HEK293T (cell line): ENCODE data around the gene LUC7L2.

Source experiments
- ARNT ChIP-seq: fragments of 450-650 bp; IDR thresholded peaks from 2 replicates; pipeline ENCODE4 v1.6.1; 2017; ENCODE audit warnings: mild to moderate bottlenecking
- BHLHE40 ChIP-seq: fragments of 450-650 bp; IDR thresholded peaks from 2 replicates; pipeline ENCODE4 v1.6.1; 2016; ENCODE audit warnings: mild to moderate bottlenecking, moderate library complexity, borderline replicate concordance
- ELF4 ChIP-seq: fragments of 450-650 bp; IDR thresholded peaks from 2 replicates; pipeline ENCODE4 v1.6.1; 2017; ENCODE audit warnings: antibody characterized with exemption
- FOXK2 ChIP-seq: fragments of 450-650 bp; IDR thresholded peaks from 2 replicates; pipeline ENCODE4 v1.6.1; 2016; ENCODE audit warnings: mild to moderate bottlenecking
- FOXM1 ChIP-seq: fragments of 450-650 bp; IDR thresholded peaks from 2 replicates; pipeline ENCODE4 v1.6.1; 2017; ENCODE audit warnings: mild to moderate bottlenecking, borderline replicate concordance
- NFRKB ChIP-seq: fragments of 450-650 bp; IDR thresholded peaks from 2 replicates; pipeline ENCODE4 v1.6.1; 2016; ENCODE audit warnings: mild to moderate bottlenecking, moderate library complexity
- SP1 ChIP-seq: fragments of 450-650 bp; IDR thresholded peaks from 2 replicates; pipeline ENCODE4 v1.6.1; 2017
- SUZ12 ChIP-seq: fragments of 450-650 bp; IDR thresholded peaks from 2 replicates; pipeline ENCODE4 v1.6.1; 2016; ENCODE audit warnings: mild to moderate bottlenecking
- TARDBP ChIP-seq: fragments of 450-650 bp; IDR thresholded peaks from 2 replicates; pipeline ENCODE4 v1.6.1; 2016

DNA sequence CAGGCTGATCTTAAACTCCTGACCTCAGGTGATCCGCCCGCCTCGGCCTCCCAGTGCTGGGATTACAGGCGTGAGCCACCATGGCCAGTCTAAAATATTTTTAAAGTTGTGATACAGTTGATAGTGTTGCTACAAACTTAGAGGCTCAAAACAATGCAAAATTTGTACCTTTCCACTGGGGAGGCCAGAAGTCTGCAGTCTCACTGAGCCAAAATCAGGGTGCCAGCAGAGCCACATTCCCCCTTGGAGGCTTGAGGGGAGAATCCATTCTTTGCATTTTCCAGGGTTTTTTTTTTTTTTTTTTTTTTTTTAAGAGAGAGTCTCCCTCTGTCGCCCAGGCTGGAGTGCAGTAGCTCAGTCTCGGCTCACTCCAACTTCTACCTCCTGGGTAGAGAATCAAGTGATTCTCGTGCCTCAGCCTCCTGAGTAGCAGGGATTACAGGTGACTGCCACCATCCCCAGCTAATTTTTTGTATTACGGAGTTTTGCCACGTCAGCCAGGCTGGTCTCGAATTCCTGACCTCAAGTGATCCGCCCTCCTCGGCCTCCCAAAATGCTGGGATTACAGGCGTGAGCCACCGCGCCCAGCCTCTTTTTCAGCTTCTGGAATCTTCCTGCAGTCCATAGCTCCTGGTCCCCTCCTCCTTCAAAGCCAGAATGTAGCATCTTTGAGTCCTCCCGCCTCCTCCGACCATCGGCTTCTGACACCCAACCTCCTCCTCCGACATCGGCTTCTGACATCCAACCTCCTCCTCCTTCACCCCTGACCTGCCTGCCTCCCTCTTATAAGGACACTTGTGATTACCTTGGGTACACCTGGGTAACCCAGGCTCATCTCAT, 86.6 kb downstream of the LUC7L2 start:
- TF ChIP-seq SP1 (no peak), ARNT (no peak), FOXK2 (no peak), NFRKB (no peak), ELF4 (no peak), SUZ12 (no peak), BHLHE40 (no peak), FOXM1 (no peak), TARDBP (no peak)
